Measurements from ENCODE around the gene ADAR. TPM values are rescaled to one million over a fixed set of nuclear protein-coding genes. Genes with fewer than 3 reads are reported as not detected.

Gene ADAR
- total and polyA plus RNA-seq, 2 donors from 2014 or later = 40.3 to 154 TPM

GRCh38 chr1:154557248-154557938, 50.6 kb downstream of the ADAR start:
- Histone ChIP-seq H3K27ac (ENCODE audit: low read depth in 2 of 2, low read length in 2 of 2) (peak overlapping the region; percentile 20 to 43), H3K36me3 (ENCODE audit: control insufficient read depth in 2 of 3, insufficient read depth in 3 of 3, low read length in 3 of 3) (peaks cover 7 to 38% (median 28%) of the 10 kb centered on the region in 3 donors), H3K4me3 (ENCODE audit: low read length in 3 of 3) (peak overlapping the region; percentile 73 to 83 (median 82)), H3K27me3 (ENCODE audit: control insufficient read depth, insufficient read depth, low read length) (no peaks in the 10 kb centered on the region), H3K4me1 (ENCODE audit: control insufficient read depth in 2 of 3, insufficient read depth in 2 of 3, low read depth in 1 of 3, low read length in 3 of 3) (peaks cover 4 to 21% (median 13%) of the 10 kb centered on the region in 3 donors), H3K9ac (ENCODE audit: low read length in 3 of 3) (peak overlapping the region; percentile 56 to 90 (median 66)), H3K9me3 (ENCODE audit: control insufficient read depth in 2 of 3, insufficient read depth in 1 of 3, low read length in 3 of 3) (no peaks in the 10 kb centered on the region)
- intact Hi-C loops (cut with DNase I) = no loop called here
- no peak for DNase-seq
- FAIRE-seq = no peak
- no peak for TF ChIP-seq CTCF (IDR thresholded peaks at IDR 0.05; ENCODE audit: borderline replicate concordance, extremely low read depth, insufficient read depth)

- peak overlapping the region in 1 of 3 donors; percentile 90 for H3K9ac ChIP-seq (ENCODE audit: low read length in 3 of 3)
- FAIRE-seq = no peak
- H3K36me3 ChIP-seq (ENCODE audit: control insufficient read depth in 2 of 3, insufficient read depth in 3 of 3, low read length in 3 of 3) = peaks cover 13 to 47% (median 38%) of the 10 kb centered on the region in 3 donors
- H3K27me3 ChIP-seq (ENCODE audit: control insufficient read depth, insufficient read depth, low read length) = no peaks in the 10 kb centered on the region
- peak in 4 of 5 donors; percentile 27 to 60 (median 42) for DNase-seq
- peak overlapping the region in 2 of 3 donors; percentile 82 to 83 for H3K4me3 ChIP-seq (ENCODE audit: low read length in 3 of 3)
- H3K27ac ChIP-seq (ENCODE audit: low read depth in 2 of 2, low read length in 2 of 2) = peak overlapping the region in 1 of 2 donors; percentile 43
- no peaks in the 10 kb centered on the region for H3K9me3 ChIP-seq (ENCODE audit: control insufficient read depth in 2 of 3, insufficient read depth in 1 of 3, low read length in 3 of 3)
- intact Hi-C loops (cut with DNase I) = no loop called here
- TF ChIP-seq CTCF (IDR thresholded peaks at IDR 0.05; ENCODE audit: borderline replicate concordance, extremely low read depth, insufficient read depth) = no peak
- H3K4me1 ChIP-seq (ENCODE audit: control insufficient read depth in 2 of 3, insufficient read depth in 2 of 3, low read depth in 1 of 3, low read length in 3 of 3) = peaks cover 4 to 21% (median 13%) of the 10 kb centered on the region in 3 donors
These were observed 51.6 kb downstream of the ADAR start for GRCh38 chr1:154556422-154556821.

- Histone ChIP-seq H3K36me3 (ENCODE audit: control insufficient read depth in 2 of 3, insufficient read depth in 3 of 3, low read length in 3 of 3) (peaks cover 13 to 72% (median 54%) of the 10 kb centered on the region in 3 donors), H3K27me3 (ENCODE audit: control insufficient read depth, insufficient read depth, low read length) (no peaks in the 10 kb centered on the region), H3K9ac (ENCODE audit: low read length in 3 of 3) (no peak overlapping the region), H3K4me1 (ENCODE audit: control insufficient read depth in 2 of 3, insufficient read depth in 2 of 3, low read depth in 1 of 3, low read length in 3 of 3) (peaks cover 4 to 14% (median 10%) of the 10 kb centered on the region in 3 donors), H3K9me3 (ENCODE audit: control insufficient read depth in 2 of 3, insufficient read depth in 1 of 3, low read length in 3 of 3) (no peaks in the 10 kb centered on the region), H3K4me3 (ENCODE audit: low read length in 3 of 3) (no peak overlapping the region), H3K27ac (ENCODE audit: low read depth in 2 of 2, low read length in 2 of 2) (no peak overlapping the region)
- FAIRE-seq (no peak), DNase-seq (no peak)
- intact Hi-C loops (cut with DNase I) = no loop called here
- TF ChIP-seq CTCF (IDR thresholded peaks at IDR 0.05; ENCODE audit: borderline replicate concordance, extremely low read depth, insufficient read depth) = no peak
These were observed 54.6 kb downstream of the ADAR start for GRCh38 chr1:154553056-154554030.
